ENCODE data around the gene MLNR. TPM values are rescaled to one million over a fixed set of nuclear protein-coding genes. Genes with fewer than 3 reads are reported as not detected.

The MLNR gene
- polyA plus RNA-seq, 3 donors = not detected

DNA sequence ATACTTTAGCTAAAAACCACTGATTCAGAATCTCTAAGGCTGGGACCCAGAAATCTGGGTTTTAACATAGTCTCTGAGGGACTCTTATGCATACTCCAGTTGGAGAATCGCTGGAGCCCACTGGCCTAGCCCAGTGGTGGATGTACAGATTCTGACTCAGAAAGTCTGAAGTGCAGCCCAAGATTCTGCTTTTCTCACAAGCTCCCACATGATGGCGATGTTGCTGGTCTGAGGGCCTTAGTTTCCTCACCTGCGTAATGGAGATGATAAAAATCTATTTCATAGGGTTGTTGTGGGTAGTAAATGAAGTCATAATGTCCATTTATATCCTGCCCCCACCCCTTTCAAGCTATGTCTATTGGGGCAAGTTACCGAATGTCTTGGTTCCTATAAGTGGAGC, 19.9 kb downstream of the MLNR start:
- no CpG with 5 or more reads among the region's 4 CpGs for WGBS (ENCODE audit: insufficient coverage)
- TF ChIP-seq, protein P1, sequence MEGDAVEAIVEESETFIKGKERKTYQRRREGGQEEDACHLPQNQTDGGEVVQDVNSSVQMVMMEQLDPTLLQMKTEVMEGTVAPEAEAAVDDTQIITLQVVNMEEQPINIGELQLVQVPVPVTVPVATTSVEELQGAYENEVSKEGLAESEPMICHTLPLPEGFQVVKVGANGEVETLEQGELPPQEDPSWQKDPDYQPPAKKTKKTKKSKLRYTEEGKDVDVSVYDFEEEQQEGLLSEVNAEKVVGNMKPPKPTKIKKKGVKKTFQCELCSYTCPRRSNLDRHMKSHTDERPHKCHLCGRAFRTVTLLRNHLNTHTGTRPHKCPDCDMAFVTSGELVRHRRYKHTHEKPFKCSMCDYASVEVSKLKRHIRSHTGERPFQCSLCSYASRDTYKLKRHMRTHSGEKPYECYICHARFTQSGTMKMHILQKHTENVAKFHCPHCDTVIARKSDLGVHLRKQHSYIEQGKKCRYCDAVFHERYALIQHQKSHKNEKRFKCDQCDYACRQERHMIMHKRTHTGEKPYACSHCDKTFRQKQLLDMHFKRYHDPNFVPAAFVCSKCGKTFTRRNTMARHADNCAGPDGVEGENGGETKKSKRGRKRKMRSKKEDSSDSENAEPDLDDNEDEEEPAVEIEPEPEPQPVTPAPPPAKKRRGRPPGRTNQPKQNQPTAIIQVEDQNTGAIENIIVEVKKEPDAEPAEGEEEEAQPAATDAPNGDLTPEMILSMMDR (IDR thresholded peaks at IDR 0.05) = peak; percentile 69
- H3K27me3 ChIP-seq (ENCODE audit: control insufficient read depth in 2 of 2, insufficient read depth in 2 of 2, low read length in 2 of 2) = no peaks in the 10 kb centered on the region

DNA sequence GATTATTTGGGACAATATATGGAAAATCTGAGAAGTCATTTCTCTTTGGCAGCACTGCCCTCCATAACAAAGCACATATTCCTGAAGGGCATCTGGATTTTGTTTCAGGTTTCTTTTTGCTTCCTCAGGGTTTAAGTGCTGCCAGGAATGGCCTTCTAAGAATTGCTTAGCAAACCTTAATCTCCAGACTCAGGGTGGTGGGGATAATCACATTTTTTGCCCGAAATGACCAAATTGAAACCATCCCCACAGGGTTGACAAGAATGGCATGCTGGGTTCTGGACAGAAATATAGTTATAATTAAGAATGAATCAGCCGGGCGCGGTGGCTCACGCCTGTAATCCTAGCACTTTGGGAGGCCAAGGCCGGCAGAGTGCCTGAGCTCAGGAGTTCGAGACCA, 21.2 kb downstream of the MLNR start:
- no peak for DNase-seq
- H3K9me3 Mint-ChIP-seq = peaks cover 2 to 15% (median 9%) of the 10 kb centered on the region in 7 donors
- Histone ChIP-seq H3K9me3 (replicated peaks in 1 of 2; ENCODE audit: control insufficient read depth in 1 of 2, insufficient read depth in 1 of 2, low read length in 2 of 2) (peaks cover 0 to 8% of the 10 kb centered on the region in 2 donors), H3K79me2 (ENCODE audit: insufficient read depth, low read length) (no peaks in the 10 kb centered on the region), H3K27me3 (ENCODE audit: control insufficient read depth in 2 of 2, insufficient read depth in 2 of 2, low read length in 2 of 2) (no peaks in the 10 kb centered on the region), H3K36me3 (replicated peaks in 1 of 2; ENCODE audit: control insufficient read depth in 1 of 2, insufficient read depth in 2 of 2, low read length in 2 of 2) (no peaks in the 10 kb centered on the region), H3K27ac (ENCODE audit: low read depth in 1 of 2, low read length in 2 of 2) (no peak overlapping the region), H3K4me2 (replicated peaks; ENCODE audit: extremely low read depth, low read length, poor library complexity, severe bottlenecking) (no peak overlapping the region), H3K4me1 (ENCODE audit: control insufficient read depth in 1 of 2, insufficient read depth in 2 of 2, low read length in 2 of 2) (no peaks in the 10 kb centered on the region), H2AFZ (ENCODE audit: insufficient read depth, low read depth, low read length, poor library complexity, severe bottlenecking) (no peak overlapping the region), H4K20me1 (ENCODE audit: insufficient read depth, low read length) (no peaks in the 10 kb centered on the region), H3K4me3 (replicated peaks in 1 of 3; ENCODE audit: low read depth in 2 of 3, low read length in 3 of 3) (no peak overlapping the region), H3K9ac (ENCODE audit: insufficient read depth, low read length, poor library complexity, severe bottlenecking) (no peak overlapping the region)
- WGBS (ENCODE audit: insufficient coverage) = 93% methylated on average over 2 of the region's 7 CpGs
- no peaks in the 10 kb centered on the region for H3K4me1 Mint-ChIP-seq
- intact Hi-C loops (cut with micrococcal nuclease) = loop anchor here in 1 of 2 donors (5.0 to 10.0 kb wide), 2 partner anchors 41 to 204 kb away; partner anchors contain the start of genes CAB39L and SETDB2
- H3K27me3 Mint-ChIP-seq (ENCODE audit: low read depth in 3 of 3) = peaks cover 2 to 5% (median 2%) of the 10 kb centered on the region in 3 donors
- no peak overlapping the region for H3K4me3 Mint-ChIP-seq
- H3K27ac Mint-ChIP-seq = no peak overlapping the region
- TF ChIP-seq, protein P1 (IDR thresholded peaks at IDR 0.05) = no peak
- H3K36me3 Mint-ChIP-seq = no peaks in the 10 kb centered on the region

More for the DNA sequence above, 19.9 kb downstream of the MLNR start:
- Mint-ChIP-seq H3K27ac (no peak overlapping the region), H3K9me3 (peaks cover 2 to 15% (median 9%) of the 10 kb centered on the region in 7 donors), H3K4me1 (peaks cover 2% of the 10 kb centered on the region), H3K27me3 (ENCODE audit: low read depth in 3 of 3) (peaks cover 2 to 5% (median 2%) of the 10 kb centered on the region in 3 donors), H3K36me3 (no peaks in the 10 kb centered on the region), H3K4me3 (no peak overlapping the region)
- H3K79me2 ChIP-seq (ENCODE audit: insufficient read depth, low read length) = no peaks in the 10 kb centered on the region
- H3K27ac ChIP-seq (ENCODE audit: low read depth in 1 of 2, low read length in 2 of 2) = no peak overlapping the region
- H3K4me1 ChIP-seq (ENCODE audit: control insufficient read depth in 1 of 2, insufficient read depth in 2 of 2, low read length in 2 of 2) = no peaks in the 10 kb centered on the region
- no peak overlapping the region for H3K9ac ChIP-seq (ENCODE audit: insufficient read depth, low read length, poor library complexity, severe bottlenecking)
- H3K4me3 ChIP-seq (replicated peaks in 1 of 3; ENCODE audit: low read depth in 2 of 3, low read length in 3 of 3) = no peak overlapping the region
- peaks cover 0 to 8% of the 10 kb centered on the region in 2 donors for H3K9me3 ChIP-seq (replicated peaks in 1 of 2; ENCODE audit: control insufficient read depth in 1 of 2, insufficient read depth in 1 of 2, low read length in 2 of 2)
- intact Hi-C loops (cut with micrococcal nuclease) = loop anchor here in 1 of 2 donors (5.0 to 10.0 kb wide), 2 partner anchors 42 to 205 kb away; partner anchors contain the start of genes CAB39L and SETDB2
- H2AFZ ChIP-seq (ENCODE audit: insufficient read depth, low read depth, low read length, poor library complexity, severe bottlenecking) = no peak overlapping the region
- no peak overlapping the region for H3K4me2 ChIP-seq (replicated peaks; ENCODE audit: extremely low read depth, low read length, poor library complexity, severe bottlenecking)
- no peaks in the 10 kb centered on the region for H4K20me1 ChIP-seq (ENCODE audit: insufficient read depth, low read length)
- peak; percentile 23 to 48 (median 39) for DNase-seq
- no peaks in the 10 kb centered on the region for H3K36me3 ChIP-seq (replicated peaks in 1 of 2; ENCODE audit: control insufficient read depth in 1 of 2, insufficient read depth in 2 of 2, low read length in 2 of 2)

Measured in CD14-positive monocyte (primary cell).